Rectal smooth muscle tissue (tissue), 1 donor: Measurements from ENCODE around the gene TKFC.
A peak's percentile ranks its signal among the peaks of the same experiment; 100 is the strongest.

Source experiments
- H3K27ac ChIP-seq: one replicate; pipeline ENCODE4 v1.7.0; 2013; ENCODE audit warnings: low read depth, low read length, inconsistent platforms
- H3K27me3 ChIP-seq: one replicate; pipeline ENCODE4 v1.7.0; 2013; ENCODE audit warnings: low read length; ENCODE audit not compliant: control insufficient read depth, insufficient read depth
- H3K36me3 ChIP-seq: one replicate; pipeline ENCODE4 v1.7.0; 2013; ENCODE audit warnings: low read length; ENCODE audit not compliant: control insufficient read depth, insufficient read depth
- H3K4me1 ChIP-seq: one replicate; pipeline ENCODE4 v1.7.0; 2013; ENCODE audit warnings: low read length; ENCODE audit not compliant: control insufficient read depth, insufficient read depth
- H3K4me3 ChIP-seq: one replicate; pipeline ENCODE4 v1.7.0; 2013; ENCODE audit warnings: low read length
- H3K9ac ChIP-seq: one replicate; pipeline ENCODE4 v1.7.0; 2013; ENCODE audit warnings: low read length

TKFC gene

DNA sequence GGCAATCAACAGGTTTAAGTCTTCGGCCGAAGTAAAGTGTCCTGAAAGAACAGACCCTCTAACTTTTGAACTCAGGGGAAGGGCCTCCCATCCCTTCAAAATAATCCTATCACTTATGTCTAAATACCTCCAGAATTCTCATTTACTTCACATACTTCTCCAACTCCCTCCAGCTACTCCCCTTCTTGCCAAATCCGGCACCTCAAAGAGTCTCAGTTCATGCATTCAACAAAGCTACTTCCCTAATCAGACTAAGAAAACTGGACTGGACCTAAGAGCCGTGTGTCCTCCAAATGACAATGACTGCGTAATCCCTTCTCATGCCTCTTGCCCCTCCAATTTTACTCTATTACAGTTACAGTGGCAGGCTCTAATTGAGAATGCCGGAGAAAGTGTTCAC lies 1.4 kb upstream of the TKFC start:
- no peak overlapping the region for H3K27ac ChIP-seq
- H3K36me3 ChIP-seq = peaks cover 9% of the 10 kb centered on the region
- H3K4me1 ChIP-seq = peaks cover 8% of the 10 kb centered on the region
- H3K27me3 ChIP-seq = no peaks in the 10 kb centered on the region
- no peak overlapping the region for H3K9ac ChIP-seq
- H3K4me3 ChIP-seq = peak overlapping the region; percentile 96

DNA sequence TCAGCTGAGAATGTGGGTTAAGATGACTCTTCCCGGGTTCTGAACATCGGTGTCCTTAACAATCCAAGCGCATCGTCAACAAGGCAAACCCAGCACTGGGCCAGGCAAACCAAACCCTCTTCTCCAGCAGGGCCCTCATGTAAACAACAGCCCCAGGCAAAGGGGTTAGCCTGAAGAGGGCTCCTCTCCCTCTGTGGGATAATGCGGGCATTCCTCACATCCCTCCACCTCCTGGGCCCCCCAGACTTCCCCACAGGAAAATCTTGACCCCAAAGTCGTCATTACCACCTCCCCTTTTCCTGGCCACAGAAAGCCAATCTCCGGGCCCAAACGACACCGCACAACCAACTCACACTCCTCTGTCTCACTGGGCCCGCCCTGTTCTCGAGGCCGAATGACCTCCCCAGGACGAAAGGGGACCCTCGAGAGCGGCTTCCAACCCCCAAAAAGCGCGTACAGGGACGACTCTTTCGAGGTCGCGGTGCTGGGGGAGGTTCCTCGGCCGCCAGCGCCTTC lies 689 bp upstream of the TKFC start:
- Histone ChIP-seq H3K4me1 (peaks cover 8% of the 10 kb centered on the region), H3K36me3 (peaks cover 9% of the 10 kb centered on the region), H3K27ac (peak overlapping the region; percentile 87), H3K27me3 (no peaks in the 10 kb centered on the region), H3K9ac (peak overlapping the region; percentile 95), H3K4me3 (peak overlapping the region; percentile 96)

DNA sequence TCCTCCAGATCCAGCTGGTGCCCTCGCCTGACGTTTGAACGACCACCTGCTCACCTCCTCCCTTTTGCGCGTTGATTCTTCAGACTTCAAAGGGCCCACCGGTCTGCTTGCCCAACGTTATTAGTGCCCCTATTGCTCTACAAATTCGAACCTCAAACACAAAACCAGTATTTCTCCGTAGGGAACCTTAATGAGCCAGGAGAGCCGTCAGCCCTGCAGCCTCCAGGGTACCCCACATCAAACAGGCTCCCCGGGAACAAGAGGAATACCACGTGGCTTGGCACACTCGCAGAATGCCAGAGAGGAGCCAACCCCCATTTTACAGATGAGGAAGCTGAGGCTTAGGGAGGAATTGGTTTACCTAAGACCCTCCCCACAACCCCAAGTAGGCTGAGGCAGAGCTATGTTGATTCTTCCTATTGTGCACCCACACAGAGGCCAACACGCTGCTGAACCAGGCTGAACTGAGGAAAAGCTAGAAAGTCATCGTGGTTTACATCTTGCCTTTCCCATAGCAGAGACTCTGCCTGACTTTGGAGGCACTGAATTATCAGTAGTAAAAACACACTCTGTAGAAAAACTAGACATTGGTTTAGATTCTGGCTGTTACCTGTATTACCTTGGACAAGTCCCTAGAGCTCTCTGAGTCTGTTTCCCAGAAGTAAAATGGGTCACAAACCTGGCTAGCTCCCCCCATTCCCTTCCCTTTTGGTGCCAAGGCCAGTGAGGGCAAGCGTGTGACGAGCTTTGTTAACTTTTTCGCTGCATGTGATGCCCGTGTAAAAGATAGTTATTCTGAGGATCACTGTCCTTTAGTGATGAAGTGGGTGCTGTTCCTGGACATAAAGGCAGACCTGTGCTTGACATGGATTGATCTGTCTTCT lies 764 bp downstream of the TKFC start:
- H3K9ac ChIP-seq = peak overlapping the region; percentile 96
- peaks cover 8% of the 10 kb centered on the region for H3K4me1 ChIP-seq
- H3K4me3 ChIP-seq = peak overlapping the region; percentile 96
- peaks cover 9% of the 10 kb centered on the region for H3K36me3 ChIP-seq
- H3K27me3 ChIP-seq = no peaks in the 10 kb centered on the region
- H3K27ac ChIP-seq = peak overlapping the region; percentile 87

DNA sequence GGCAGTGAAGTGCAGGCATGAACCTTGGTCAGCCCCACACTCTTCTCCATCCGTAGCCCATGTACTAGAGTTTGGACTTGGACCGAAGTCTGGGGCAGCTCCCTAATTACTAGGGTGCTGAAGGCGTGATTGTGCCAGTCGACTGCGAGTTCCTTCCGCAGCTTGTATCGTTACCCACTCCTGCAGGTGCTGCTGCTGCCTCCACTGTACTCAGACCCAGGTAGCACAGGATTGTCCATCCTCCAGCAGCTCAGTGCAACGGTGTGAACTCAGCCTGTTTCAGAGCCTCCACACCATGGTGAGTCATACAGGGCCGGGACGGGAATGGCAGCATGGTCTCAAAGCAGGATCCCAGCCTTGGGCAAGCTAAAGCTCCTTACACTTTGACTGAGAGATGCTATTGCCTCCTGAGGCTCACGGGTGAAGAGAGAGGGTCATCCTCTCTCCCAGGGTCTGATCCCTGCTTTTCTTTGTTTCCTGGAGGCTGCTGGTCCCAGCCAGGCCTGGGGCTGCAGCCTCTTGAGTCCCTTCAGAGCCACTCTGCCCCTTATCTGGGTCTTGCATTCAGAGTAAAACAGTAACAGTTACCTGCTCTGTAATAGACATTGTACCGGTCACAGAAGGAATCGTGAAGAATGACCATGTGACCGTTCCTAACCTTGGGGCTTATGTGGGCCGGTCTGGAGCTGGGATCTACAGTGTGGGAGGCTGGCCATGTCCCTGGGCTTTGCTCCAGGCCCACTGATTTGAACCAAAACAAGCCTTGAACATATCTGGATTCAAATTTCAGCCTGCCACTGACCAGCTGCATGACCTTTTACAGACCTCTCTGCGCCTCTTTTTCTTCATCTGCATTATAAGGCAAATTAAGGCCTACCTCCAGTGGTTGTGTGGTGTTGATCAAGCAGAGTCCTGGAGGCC lies 1.7 kb downstream of the TKFC start:
- H3K4me1 ChIP-seq = peaks cover 8% of the 10 kb centered on the region
- H3K4me3 ChIP-seq = no peak overlapping the region
- H3K36me3 ChIP-seq = peaks cover 2% of the 10 kb centered on the region
- H3K27me3 ChIP-seq = no peaks in the 10 kb centered on the region
- no peak overlapping the region for H3K9ac ChIP-seq
- no peak overlapping the region for H3K27ac ChIP-seq

DNA sequence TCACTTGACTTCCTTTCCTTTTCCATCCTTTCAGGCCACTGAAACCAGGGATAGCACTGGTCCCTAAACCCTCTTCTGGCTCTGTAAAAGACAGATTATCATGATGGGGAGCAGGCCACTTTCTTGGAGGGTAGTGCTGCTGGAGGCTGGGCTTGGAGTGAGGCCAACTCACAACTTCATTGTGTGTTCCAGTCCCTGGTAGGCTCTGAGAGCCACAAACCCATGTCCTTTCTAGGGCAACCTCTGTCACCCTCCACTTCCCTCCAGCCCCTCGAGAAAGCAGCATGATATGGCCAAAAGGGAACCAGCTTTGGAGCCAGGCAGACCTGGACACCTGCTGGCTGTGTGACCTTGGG lies 2.3 kb downstream of the TKFC start:
- Histone ChIP-seq H3K4me1 (peaks cover 8% of the 10 kb centered on the region), H3K4me3 (no peak overlapping the region), H3K36me3 (no peaks in the 10 kb centered on the region), H3K27me3 (no peaks in the 10 kb centered on the region), H3K27ac (no peak overlapping the region), H3K9ac (no peak overlapping the region)

DNA sequence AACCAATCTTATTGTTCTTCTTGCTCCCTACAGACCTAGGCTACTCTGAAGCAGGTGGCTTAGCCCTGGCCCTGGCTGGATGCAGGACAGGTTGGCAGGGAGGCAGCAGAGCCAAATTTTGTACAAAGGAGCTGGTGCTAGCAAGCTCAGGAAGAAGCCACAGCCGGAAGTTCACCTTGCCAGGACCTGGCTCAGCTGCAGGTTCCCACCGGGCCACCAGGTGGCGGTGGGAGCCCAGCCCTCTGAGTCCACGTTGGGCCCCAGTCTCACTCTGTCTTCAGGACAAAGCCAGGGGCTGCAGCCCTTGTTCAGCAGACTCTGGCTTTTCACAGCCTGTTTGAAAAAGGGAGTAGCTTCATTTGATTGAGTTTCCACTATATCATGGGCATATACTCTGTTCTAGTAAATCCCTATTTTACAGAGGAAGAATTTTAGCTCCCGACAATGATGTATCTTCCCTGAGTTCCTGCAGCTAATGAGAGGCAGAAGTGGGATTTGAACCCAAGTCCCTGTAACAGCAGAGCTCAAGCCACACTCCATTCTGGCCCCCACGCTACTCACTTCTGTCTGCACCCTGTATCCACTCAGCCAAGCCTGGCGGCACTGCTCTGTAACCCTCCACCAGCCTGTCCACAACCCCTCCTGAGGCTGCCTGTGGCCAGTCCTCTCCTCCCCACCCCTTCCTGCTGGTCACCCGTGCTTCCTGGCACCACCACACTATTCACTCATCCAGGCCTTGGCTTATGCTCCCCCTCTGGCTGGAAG lies 3.3 kb downstream of the TKFC start:
- H3K4me3 ChIP-seq = no peak overlapping the region
- H3K27me3 ChIP-seq = no peaks in the 10 kb centered on the region
- no peak overlapping the region for H3K9ac ChIP-seq
- H3K4me1 ChIP-seq = peaks cover 8% of the 10 kb centered on the region
- no peak overlapping the region for H3K27ac ChIP-seq
- no peaks in the 10 kb centered on the region for H3K36me3 ChIP-seq

DNA sequence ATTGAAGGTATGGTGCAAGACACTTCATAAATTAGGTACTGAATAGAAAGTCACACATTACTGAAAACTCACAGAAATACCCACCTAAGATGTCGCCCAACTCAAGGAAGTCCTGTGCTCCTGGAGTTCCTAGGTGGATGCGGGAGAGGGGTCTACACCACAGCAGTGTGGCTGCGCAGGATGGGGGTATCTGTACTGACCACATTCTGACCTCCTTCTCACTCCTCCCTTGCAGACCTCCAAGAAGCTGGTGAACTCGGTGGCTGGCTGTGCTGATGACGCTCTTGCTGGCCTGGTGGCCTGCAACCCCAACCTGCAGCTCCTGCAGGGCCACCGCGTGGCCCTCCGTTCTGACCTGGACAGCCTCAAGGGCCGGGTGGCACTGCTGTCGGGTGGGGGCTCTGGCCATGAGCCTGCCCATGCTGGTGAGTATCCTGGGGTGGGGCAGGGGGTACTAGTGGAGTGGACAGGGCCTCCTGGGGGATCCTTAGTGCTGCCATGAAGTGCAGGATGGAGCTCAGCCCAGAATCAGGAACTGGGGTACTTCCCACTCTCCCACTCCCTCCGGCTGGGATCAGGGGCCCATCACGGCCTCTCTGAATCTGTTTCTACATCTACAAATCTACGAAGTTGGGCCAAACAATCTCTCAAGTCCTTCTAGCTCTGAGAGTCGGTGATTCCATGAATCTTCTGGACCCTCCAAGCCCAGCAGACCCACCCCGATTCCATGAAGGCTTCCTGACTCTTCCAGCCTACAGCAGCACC lies 4.9 kb downstream of the TKFC start:
- Histone ChIP-seq H3K27ac (no peak overlapping the region), H3K4me1 (peaks cover 5% of the 10 kb centered on the region), H3K4me3 (no peak overlapping the region), H3K9ac (no peak overlapping the region), H3K36me3 (peaks cover 3% of the 10 kb centered on the region), H3K27me3 (no peaks in the 10 kb centered on the region)

DNA sequence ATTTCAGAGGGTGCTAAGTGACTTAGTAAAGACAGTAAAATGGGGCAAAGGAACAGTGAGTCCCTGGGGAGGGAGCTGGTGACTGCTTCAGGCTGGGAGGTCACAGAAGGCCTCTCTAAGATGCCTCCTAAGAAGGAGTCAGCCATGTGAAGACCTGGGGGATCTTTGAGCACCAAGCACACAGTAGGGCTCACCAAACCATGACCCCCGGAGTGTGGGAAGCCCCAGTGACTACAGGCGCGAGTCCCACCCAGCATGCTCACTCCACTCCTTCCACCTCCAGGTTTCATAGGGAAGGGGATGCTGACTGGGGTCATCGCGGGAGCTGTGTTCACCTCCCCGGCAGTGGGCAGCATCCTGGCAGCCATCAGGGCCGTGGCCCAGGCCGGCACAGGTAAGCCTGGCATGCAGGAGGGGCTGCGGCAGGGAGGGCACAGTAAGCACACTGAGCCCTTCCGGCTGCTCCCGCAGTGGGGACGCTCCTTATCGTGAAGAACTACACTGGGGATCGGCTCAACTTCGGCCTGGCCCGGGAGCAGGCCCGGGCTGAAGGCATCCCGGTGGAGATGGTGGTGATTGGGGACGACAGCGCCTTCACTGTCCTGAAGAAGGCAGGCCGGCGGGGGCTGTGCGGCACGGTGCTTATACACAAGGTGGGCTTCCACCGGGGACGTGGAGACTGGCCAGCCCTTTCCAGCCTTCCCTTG lies 5.9 kb downstream of the TKFC start:
- Histone ChIP-seq H3K4me3 (no peak overlapping the region), H3K9ac (no peak overlapping the region), H3K4me1 (no peaks in the 10 kb centered on the region), H3K36me3 (peaks cover 3% of the 10 kb centered on the region), H3K27ac (no peak overlapping the region), H3K27me3 (no peaks in the 10 kb centered on the region)

DNA sequence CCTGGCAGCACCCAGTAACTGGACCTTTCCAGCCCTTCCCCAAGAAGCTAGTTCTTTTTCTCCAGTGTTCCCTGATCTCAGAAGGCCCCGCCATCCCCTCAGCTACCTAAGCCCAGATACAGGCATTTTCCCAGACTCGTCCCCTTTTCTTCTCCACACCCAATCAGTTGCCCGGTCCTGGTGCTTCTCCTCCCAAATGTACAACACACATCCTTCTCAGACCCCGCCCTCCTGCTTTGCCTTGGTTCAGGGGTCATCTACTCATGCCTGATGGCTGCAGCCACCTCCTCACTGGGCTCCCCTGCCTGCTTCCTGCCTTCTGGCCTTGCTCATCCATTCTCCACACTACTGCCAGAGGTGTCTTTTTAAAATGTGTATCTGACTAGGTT lies 6.5 kb downstream of the TKFC start:
- H3K27ac ChIP-seq = no peak overlapping the region
- H3K4me3 ChIP-seq = no peak overlapping the region
- no peaks in the 10 kb centered on the region for H3K4me1 ChIP-seq
- H3K27me3 ChIP-seq = no peaks in the 10 kb centered on the region
- H3K9ac ChIP-seq = no peak overlapping the region
- H3K36me3 ChIP-seq = peaks cover 3% of the 10 kb centered on the region

DNA sequence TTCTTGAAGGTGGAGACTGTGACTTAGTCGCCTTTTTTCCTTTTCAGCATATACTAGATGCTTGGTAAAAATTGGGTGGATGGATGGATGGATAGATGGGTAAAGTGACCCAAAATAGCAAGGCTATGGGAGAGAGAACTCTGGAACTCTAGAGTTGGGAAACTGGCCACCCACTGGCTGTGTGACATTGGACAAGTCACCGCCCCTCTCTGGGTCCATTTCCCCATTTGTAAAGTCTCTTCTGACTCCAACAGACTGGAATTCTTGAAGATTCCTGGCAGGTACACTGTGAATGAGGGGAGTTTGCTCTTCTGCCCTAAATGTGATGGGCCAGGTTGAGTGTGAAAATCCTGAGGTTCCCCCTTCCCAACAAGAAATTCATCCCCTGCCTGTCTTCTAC lies 8.0 kb downstream of the TKFC start:
- Histone ChIP-seq H3K36me3 (peaks cover 3% of the 10 kb centered on the region), H3K4me1 (no peaks in the 10 kb centered on the region), H3K9ac (no peak overlapping the region), H3K4me3 (no peak overlapping the region), H3K27me3 (no peaks in the 10 kb centered on the region), H3K27ac (no peak overlapping the region)

DNA sequence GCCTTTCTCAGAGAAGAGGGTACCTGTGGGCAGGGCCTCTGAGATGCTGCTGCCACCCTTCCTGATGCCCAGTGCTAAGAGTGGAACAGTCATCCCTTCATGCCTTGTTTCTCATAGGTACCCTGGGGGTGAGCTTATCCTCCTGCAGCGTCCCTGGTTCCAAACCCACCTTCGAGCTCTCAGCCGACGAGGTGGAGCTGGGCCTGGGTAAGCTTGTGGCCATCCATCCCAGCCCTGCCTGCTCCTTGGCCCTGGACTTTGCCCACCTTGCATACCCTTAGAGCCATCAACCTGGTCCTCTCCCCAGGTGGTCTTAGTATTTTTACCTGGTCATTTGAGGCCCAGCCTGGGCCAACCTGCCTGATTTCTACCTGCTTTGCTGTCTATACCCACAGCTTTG lies 8.7 kb downstream of the TKFC start:
- Histone ChIP-seq H3K9ac (no peak overlapping the region), H3K36me3 (peaks cover 3% of the 10 kb centered on the region), H3K27ac (no peak overlapping the region), H3K4me1 (no peaks in the 10 kb centered on the region), H3K27me3 (no peaks in the 10 kb centered on the region), H3K4me3 (no peak overlapping the region)
